OCI-LY7 (cell line): ENCODE measurements around the gene SLC2A3.
"Not testable (repeated sequence)": the region's sequence is repeated elsewhere in the genome, so short reads cannot be mapped to it uniquely, and the experiment has no call there.

Source experiments
- EZH2phosphoT487 ChIP-seq: fragments of 200-600 bp; sonication (generic); IDR thresholded peaks from 2 replicates; pipeline ENCODE4 v1.6.1; 2018; ENCODE audit warnings: low read depth, borderline replicate concordance, mild to moderate bottlenecking, mixed run types, antibody characterized with exemption, low read length, moderate library complexity, mixed read lengths
- TF ChIP-seq, protein P1 (sequence below): fragments of 200-600 bp; sonication (generic); conservative IDR thresholded peaks from 2 replicates; pipeline ENCODE4 v1.5.1; 2014; ENCODE audit warnings: mild to moderate bottlenecking, antibody characterized with exemption, low read length, moderate library complexity, mixed read lengths

- TF ChIP-seq, protein P1, sequence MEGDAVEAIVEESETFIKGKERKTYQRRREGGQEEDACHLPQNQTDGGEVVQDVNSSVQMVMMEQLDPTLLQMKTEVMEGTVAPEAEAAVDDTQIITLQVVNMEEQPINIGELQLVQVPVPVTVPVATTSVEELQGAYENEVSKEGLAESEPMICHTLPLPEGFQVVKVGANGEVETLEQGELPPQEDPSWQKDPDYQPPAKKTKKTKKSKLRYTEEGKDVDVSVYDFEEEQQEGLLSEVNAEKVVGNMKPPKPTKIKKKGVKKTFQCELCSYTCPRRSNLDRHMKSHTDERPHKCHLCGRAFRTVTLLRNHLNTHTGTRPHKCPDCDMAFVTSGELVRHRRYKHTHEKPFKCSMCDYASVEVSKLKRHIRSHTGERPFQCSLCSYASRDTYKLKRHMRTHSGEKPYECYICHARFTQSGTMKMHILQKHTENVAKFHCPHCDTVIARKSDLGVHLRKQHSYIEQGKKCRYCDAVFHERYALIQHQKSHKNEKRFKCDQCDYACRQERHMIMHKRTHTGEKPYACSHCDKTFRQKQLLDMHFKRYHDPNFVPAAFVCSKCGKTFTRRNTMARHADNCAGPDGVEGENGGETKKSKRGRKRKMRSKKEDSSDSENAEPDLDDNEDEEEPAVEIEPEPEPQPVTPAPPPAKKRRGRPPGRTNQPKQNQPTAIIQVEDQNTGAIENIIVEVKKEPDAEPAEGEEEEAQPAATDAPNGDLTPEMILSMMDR: not testable (repeated sequence)
- not testable (repeated sequence) for TF ChIP-seq EZH2phosphoT487
Observed at GRCh38 chr12:7921181-7921580, 14.8 kb downstream of the SLC2A3 start.
